CD14-positive monocyte (primary cell): Measurements from ENCODE around the gene APP. TPM values are rescaled to one million over a fixed set of nuclear protein-coding genes. Genes with fewer than 3 reads are reported as not detected.

Experiments used
- DNase-seq, 3 donors: peaks; one replicate each; pipeline ENCODE4 v3.0.0-alpha.2; 2011 to 2022
- H2AFZ ChIP-seq: 2 replicates; pipeline ENCODE4 v1.6.0; 2012; ENCODE audit warnings: mild to moderate bottlenecking, low read depth, low read length, inconsistent platforms; ENCODE audit not compliant: insufficient read depth, poor library complexity, severe bottlenecking
- H3K27ac ChIP-seq, 2 donors: 1 replicate in 1 of 2; 2 replicates in 1 of 2; pipeline ENCODE4 v1.5.1; 2012 to 2013; ENCODE audit warnings: low read length in 2 of 2, control low read depth in 1 of 2, inconsistent platforms in 1 of 2, low read depth in 1 of 2, mild to moderate bottlenecking in 1 of 2
- H3K27me3 ChIP-seq, 2 donors: one replicate each; pipeline versions ENCODE4 v1.6.0 to v1.6.1; 2011 to 2013; ENCODE audit warnings: low read length in 2 of 2; ENCODE audit not compliant: control insufficient read depth in 2 of 2, insufficient read depth in 2 of 2
- H3K36me3 ChIP-seq, 2 donors: replicated peaks in 1 of 2; 1 replicate in 1 of 2; 2 replicates in 1 of 2; pipeline versions ENCODE4 v1.5.1 to v1.6.1; 2012 to 2013; ENCODE audit warnings: low read length in 2 of 2, control low read depth in 1 of 2, inconsistent platforms in 1 of 2, mild to moderate bottlenecking in 1 of 2; ENCODE audit not compliant: insufficient read depth in 2 of 2, control insufficient read depth in 1 of 2
- H3K4me1 ChIP-seq, 2 donors: 1 replicate in 1 of 2; 2 replicates in 1 of 2; pipeline versions ENCODE4 v1.5.1 to v1.6.1; 2012 to 2013; ENCODE audit warnings: low read length in 2 of 2, control low read depth in 1 of 2, inconsistent platforms in 1 of 2, mild to moderate bottlenecking in 1 of 2, moderate library complexity in 1 of 2; ENCODE audit not compliant: insufficient read depth in 2 of 2, control insufficient read depth in 1 of 2
- H3K4me2 ChIP-seq: replicated peaks from 2 replicates; pipeline ENCODE3; 2012; ENCODE audit warnings: low read length, moderate library complexity, mild to moderate bottlenecking; ENCODE audit not compliant: poor library complexity, severe bottlenecking; ENCODE audit errors: extremely low read depth
- H3K4me3 ChIP-seq, 3 experiments: fragments of 200-600 bp in 1 of 3; sonication (generic) in 1 of 3; replicated peaks in 1 of 3; 1 replicate in 2 of 3; 2 replicates in 1 of 3; pipeline ENCODE4 v1.5.1; 2011 to 2013; ENCODE audit warnings: low read length in 3 of 3, mild to moderate bottlenecking in 3 of 3, control low read depth in 2 of 3, low read depth in 2 of 3, inconsistent platforms in 1 of 3, moderate library complexity in 1 of 3
- H3K79me2 ChIP-seq: 2 replicates; pipeline ENCODE4 v1.6.0; 2012; ENCODE audit warnings: mild to moderate bottlenecking, control low read depth, inconsistent platforms, low read length, moderate library complexity; ENCODE audit not compliant: insufficient read depth
- H3K9ac ChIP-seq: 2 replicates; pipeline ENCODE4 v1.6.0; 2017; ENCODE audit warnings: low read length, mild to moderate bottlenecking; ENCODE audit not compliant: insufficient read depth, poor library complexity, severe bottlenecking
- H3K9me3 ChIP-seq, 2 donors: replicated peaks in 1 of 2; 1 replicate in 1 of 2; 2 replicates in 1 of 2; pipeline versions ENCODE4 v1.5.1 to v1.6.1; 2012 to 2013; ENCODE audit warnings: low read length in 2 of 2, control low read depth in 1 of 2; ENCODE audit not compliant: control insufficient read depth in 1 of 2, insufficient read depth in 1 of 2
- H4K20me1 ChIP-seq: 2 replicates; pipeline ENCODE4 v1.6.0; 2012; ENCODE audit warnings: mild to moderate bottlenecking, low read length, control low read depth, moderate library complexity; ENCODE audit not compliant: insufficient read depth
- H3K27ac Mint-ChIP-seq, 7 donors: one replicate each; pipeline ENCODE4 v1.8.0; 2020; ENCODE audit warnings: mild to moderate bottlenecking in 7 of 7, mixed read lengths in 7 of 7, moderate library complexity in 6 of 7, inconsistent platforms in 2 of 7
- H3K27me3 Mint-ChIP-seq, 3 donors: one replicate each; pipeline ENCODE4 v1.8.0; 2021 to 2022; ENCODE audit warnings: low read depth in 3 of 3, mild to moderate bottlenecking in 3 of 3, mixed read lengths in 3 of 3, moderate library complexity in 3 of 3, inconsistent platforms in 1 of 3
- H3K36me3 Mint-ChIP-seq, 2 donors: one replicate each; pipeline ENCODE4 v1.8.0; 2020; ENCODE audit warnings: mixed read lengths in 2 of 2, inconsistent platforms in 1 of 2, mild to moderate bottlenecking in 1 of 2
- H3K4me1 Mint-ChIP-seq: one replicate; pipeline ENCODE4 v1.8.0; 2020; ENCODE audit warnings: mild to moderate bottlenecking, mixed read lengths
- H3K4me3 Mint-ChIP-seq, 2 donors: one replicate each; pipeline ENCODE4 v1.8.0; 2020; ENCODE audit warnings: mild to moderate bottlenecking in 2 of 2, mixed read lengths in 2 of 2, moderate library complexity in 1 of 2
- H3K9me3 Mint-ChIP-seq, 7 donors: one replicate each; pipeline ENCODE4 v1.8.0; 2020 to 2022; ENCODE audit warnings: mixed read lengths in 7 of 7, mild to moderate bottlenecking in 6 of 7, moderate library complexity in 6 of 7, inconsistent platforms in 2 of 7
- CTCF ChIP-seq: fragments of 200-600 bp; IDR thresholded peaks from one replicate; pipeline ENCODE4 v1.8.0; 2022; ENCODE audit warnings: antibody characterized with exemption, mild to moderate bottlenecking
- WGBS: methylation state at CpG from one replicate; pipeline ENCODE4 v1.1.5; 2013; ENCODE audit warnings: missing lambda C conversion rate; ENCODE audit not compliant: insufficient coverage; 5-methylcytosine and 5-hydroxymethylcytosine counted together
- intact Hi-C, 2 donors: fragments of 100-400 bp; cut with micrococcal nuclease; formaldehyde crosslinking; loops; one replicate each; pipeline versions ENCODE4 v1.15.0 to v1.15.1; 2023
- polyA plus RNA-seq, 3 donors: library from polyadenylated mRNA; depleted of rRNA in 1 of 3; unstranded in 2 of 3; stranded (reverse) in 1 of 3; fragments of 300-500 nt in 2 of 3; fragments of >200 nt in 1 of 3; fragmentation: Illumina TruSeq in 2 of 3; gene quantifications; 1 replicate in 2 of 3; 2 replicates in 1 of 3; pipeline ENCODE4 v1.2.3, GENCODE V29; 2012 to 2021

APP gene
- polyA plus RNA-seq, 3 donors, result 28.0 to 118 (median 35.1) TPM

GRCh38 chr21:25959799-25960198 is 210.8 kb downstream of the APP start:
- peaks cover 13% of the 10 kb centered on the region for H3K4me1 Mint-ChIP-seq
- WGBS, result no CpG with 5 or more reads among the region's 3 CpGs
- H3K27ac ChIP-seq, result no peak overlapping the region
- no peaks in the 10 kb centered on the region for H3K79me2 ChIP-seq
- no peaks in the 10 kb centered on the region for H3K27me3 Mint-ChIP-seq
- H4K20me1 ChIP-seq, result no peaks in the 10 kb centered on the region
- no peak overlapping the region for H3K9ac ChIP-seq
- intact Hi-C loops, result loop anchor here (5.0 kb wide), 2 partner anchors 57 to 62 kb away; no protein-coding TSS in a partner anchor
- no peak overlapping the region for H3K4me3 ChIP-seq
- H3K27ac Mint-ChIP-seq, result no peak overlapping the region
- H3K4me2 ChIP-seq, result no peak overlapping the region
- H3K9me3 ChIP-seq, result no peaks in the 10 kb centered on the region
- no peaks in the 10 kb centered on the region for H3K9me3 Mint-ChIP-seq
- peaks cover 12 to 14% of the 10 kb centered on the region in 2 donors for H3K4me1 ChIP-seq
- H3K36me3 Mint-ChIP-seq, result peaks cover 21 to 49% of the 10 kb centered on the region in 2 donors
- no peak overlapping the region for H2AFZ ChIP-seq
- DNase-seq, result no peak
- no peak overlapping the region for H3K4me3 Mint-ChIP-seq
- TF ChIP-seq CTCF, result no peak
- peaks cover 6 to 21% of the 10 kb centered on the region in 2 donors for H3K36me3 ChIP-seq
- H3K27me3 ChIP-seq, result no peaks in the 10 kb centered on the region

- H3K36me3 Mint-ChIP-seq, result peaks cover 36 to 51% of the 10 kb centered on the region in 2 donors
- no peak overlapping the region for H3K4me3 Mint-ChIP-seq
- H3K27ac Mint-ChIP-seq, result no peak overlapping the region
- no peak overlapping the region for H3K4me2 ChIP-seq
- H3K9me3 ChIP-seq, result no peaks in the 10 kb centered on the region
- H3K27me3 ChIP-seq, result no peaks in the 10 kb centered on the region
- H4K20me1 ChIP-seq, result no peaks in the 10 kb centered on the region
- no peak overlapping the region for H3K4me3 ChIP-seq
- H3K36me3 ChIP-seq, result peaks cover 19 to 39% of the 10 kb centered on the region in 2 donors
- H3K79me2 ChIP-seq, result no peaks in the 10 kb centered on the region
- no peaks in the 10 kb centered on the region for H3K9me3 Mint-ChIP-seq
- no peak for TF ChIP-seq CTCF
- peaks cover 2% of the 10 kb centered on the region for H3K4me1 Mint-ChIP-seq
- no peak for DNase-seq
- H3K9ac ChIP-seq, result no peak overlapping the region
- H2AFZ ChIP-seq, result no peak overlapping the region
- no peak overlapping the region for H3K27ac ChIP-seq
- intact Hi-C loops, result loop anchor here in 1 of 2 donors (5.0 kb wide), 1 partner anchor 60 kb away; no protein-coding TSS in a partner anchor
- H3K4me1 ChIP-seq, result no peaks in the 10 kb centered on the region
- no CpG with 5 or more reads among the region's 2 CpGs for WGBS
- H3K27me3 Mint-ChIP-seq, result no peaks in the 10 kb centered on the region
Measured at GRCh38 chr21:25956993-25957714, 213.4 kb downstream of the APP start.
